SK-N-MC (cell line): ENCODE data around the gene DGKD.

Experiments used
- DNase-seq: peaks from one replicate; pipeline ENCODE4 v3.0.0-alpha.2; 2011; ENCODE audit warnings: low read depth, low spot score
- H3K27ac ChIP-seq: fragments of 200-600 bp; sonication (generic); 2 replicates; pipeline ENCODE4 v1.5.1; 2016; ENCODE audit warnings: mixed run types
- H3K36me3 ChIP-seq: fragments of 200-600 bp; sonication (generic); 2 replicates; pipeline ENCODE4 v1.6.1; 2017; ENCODE audit warnings: antibody characterized with exemption, low read length, mixed read lengths; ENCODE audit not compliant: insufficient read depth
- H3K4me3 ChIP-seq: fragments of 200-600 bp; sonication (generic); 2 replicates; pipeline ENCODE4 v1.5.1; 2016
- H3K9ac ChIP-seq: fragments of 200-600 bp; sonication (generic); 2 replicates; pipeline ENCODE4 v1.8.0; 2017; ENCODE audit warnings: mixed run types, mixed read lengths; ENCODE audit not compliant: insufficient read length
- H3K9me3 ChIP-seq: fragments of 200-600 bp; sonication (generic); 2 replicates; pipeline ENCODE4 v1.6.1; 2017; ENCODE audit warnings: low read depth, mild to moderate bottlenecking, antibody characterized with exemption, low read length, moderate library complexity, mixed read lengths
- EZH2 ChIP-seq: fragments of 200-600 bp; sonication (generic); IDR thresholded peaks from one replicate; pipeline ENCODE4 v1.6.1; 2017; ENCODE audit warnings: antibody characterized with exemption
- FOXP2 ChIP-seq: optimal IDR thresholded peaks from 2 replicates; pipeline ENCODE3; 2011; ENCODE audit warnings: mild to moderate bottlenecking, moderate library complexity; ENCODE audit not compliant: insufficient read depth; ENCODE audit errors: extremely low read length, control extremely low read depth
- POLR2AphosphoS5 ChIP-seq: IDR thresholded peaks from 2 replicates; pipeline ENCODE4 v1.6.1; 2012; ENCODE audit warnings: mild to moderate bottlenecking, low read depth, low read length, borderline replicate concordance

DGKD gene

DNA sequence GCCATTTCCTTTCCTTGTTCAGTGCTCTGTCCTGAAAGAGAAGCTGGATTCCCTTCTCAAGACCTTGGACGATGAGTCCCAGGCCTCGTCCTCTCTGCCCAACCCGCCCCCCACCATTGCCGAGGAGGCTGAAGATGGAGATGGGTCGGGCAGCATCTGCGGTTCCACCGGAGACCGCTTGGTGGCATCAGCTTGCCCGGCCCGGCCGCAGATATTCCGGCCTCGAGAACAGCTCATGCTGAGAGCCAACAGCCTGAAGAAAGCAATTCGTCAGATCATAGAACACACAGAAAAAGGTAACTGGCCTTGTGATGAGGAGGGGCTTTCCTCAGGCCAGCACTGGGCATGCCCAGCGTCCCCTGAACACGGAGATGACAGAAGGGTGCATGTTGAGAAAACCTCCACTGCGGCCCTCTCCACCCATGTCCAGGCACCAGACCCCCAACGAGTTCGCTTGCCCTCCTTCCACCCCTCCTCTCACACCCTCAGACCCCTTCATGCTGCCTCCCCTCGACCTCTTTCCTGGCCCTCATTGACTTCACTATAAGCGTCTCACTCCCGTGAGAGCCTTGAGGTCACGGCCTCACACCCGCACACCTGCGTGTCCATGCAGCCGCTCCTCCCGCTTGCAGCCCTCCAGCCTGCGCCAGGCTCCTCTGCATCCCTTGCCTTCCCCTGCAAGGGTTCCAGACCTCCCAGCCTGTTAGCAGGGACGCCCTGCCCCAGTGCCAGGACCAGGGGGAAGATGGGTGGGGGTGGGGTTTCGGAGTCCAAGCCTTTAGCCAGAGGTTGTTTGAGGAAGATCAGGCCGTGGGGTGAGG lies 95.0 kb downstream of the DGKD start:
- Histone ChIP-seq H3K9me3 (no peaks in the 10 kb centered on the region), H3K27ac (no peak overlapping the region), H3K9ac (no peak overlapping the region), H3K36me3 (peaks cover 93% of the 10 kb centered on the region), H3K4me3 (no peak overlapping the region)
- DNase-seq: no peak
- TF ChIP-seq FOXP2 (no peak), POLR2AphosphoS5 (no peak), EZH2 (no peak)

DNA sequence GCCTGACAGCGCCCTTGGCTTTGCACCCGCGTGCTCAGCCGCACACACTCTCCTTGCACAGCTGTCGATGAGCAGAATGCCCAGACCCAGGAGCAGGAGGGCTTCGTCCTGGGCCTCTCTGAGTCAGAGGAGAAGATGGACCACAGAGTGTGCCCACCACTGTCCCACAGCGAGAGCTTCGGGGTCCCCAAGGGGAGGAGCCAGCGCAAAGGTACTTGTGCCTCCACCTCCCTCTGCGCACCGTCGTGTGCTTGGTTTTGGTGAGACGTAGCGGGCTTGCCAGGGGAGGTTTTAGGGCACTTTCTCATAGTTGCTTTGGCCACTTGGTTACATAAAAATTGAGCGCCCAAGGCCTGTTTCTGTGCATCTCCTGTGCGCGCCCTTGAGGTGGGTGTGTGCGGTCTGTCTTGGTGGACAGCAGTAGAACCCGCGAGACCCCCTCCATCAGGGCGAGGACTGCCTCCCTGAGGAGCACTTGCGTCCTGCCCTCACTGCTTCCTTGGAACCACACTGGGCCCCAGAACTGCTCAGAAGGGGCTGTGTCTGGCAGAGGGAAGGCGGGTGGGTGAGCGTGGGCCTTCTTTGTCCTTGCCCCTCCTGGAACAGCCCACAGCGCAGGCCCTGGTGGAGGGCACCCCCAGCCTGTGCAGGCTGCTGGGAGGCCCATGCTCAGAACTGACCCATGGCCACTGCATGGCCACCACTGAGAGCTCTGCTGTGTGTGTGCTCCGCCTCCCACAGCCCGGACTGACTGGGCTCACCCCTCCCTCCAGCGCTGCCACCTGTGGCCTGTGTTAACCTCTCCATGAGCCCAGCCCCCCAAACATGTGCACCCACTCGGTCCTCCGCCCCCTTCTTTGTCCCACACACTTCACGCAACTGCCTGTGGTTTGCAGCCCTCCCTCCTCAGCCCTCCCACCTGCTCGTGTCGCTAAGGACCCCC lies 95.9 kb downstream of the DGKD start:
- Histone ChIP-seq H3K36me3 (peaks cover 95% of the 10 kb centered on the region), H3K4me3 (no peak overlapping the region)
- DNase-seq: no peak

DNA sequence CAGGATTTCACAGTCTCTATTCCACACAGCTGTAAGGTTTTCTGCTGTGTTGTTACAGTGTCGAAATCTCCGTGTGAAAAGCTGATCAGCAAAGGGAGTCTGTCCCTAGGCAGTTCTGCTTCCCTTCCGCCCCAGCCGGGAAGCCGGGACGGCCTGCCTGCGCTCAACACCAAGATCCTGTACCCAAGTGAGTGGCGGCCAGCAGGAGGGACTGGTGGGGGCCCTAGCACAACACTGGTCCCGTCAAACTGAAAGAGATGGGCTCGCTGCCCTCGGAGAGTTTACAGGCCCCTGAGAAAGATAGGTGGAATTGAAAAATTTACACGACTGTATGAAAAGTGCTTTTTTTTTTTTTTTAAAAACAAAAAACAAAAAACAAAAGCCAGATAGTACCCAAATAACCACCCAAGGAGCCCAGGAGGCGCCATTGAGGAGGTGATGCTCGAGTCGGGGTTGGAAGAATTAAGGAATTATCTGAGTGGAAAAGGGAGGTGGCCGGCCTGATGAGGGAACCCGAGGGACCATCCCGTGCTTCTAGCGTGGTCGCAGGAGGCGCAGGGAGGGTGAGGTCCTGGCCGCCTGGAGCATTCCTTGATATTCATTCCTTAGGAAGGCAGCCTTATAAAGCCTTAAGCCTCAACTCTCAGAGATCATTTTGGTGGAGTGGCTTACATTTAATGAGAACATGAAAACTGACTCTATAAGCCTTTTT lies 96.7 kb downstream of the DGKD start:
- Histone ChIP-seq H3K9me3 (no peaks in the 10 kb centered on the region), H3K27ac (no peak overlapping the region), H3K4me3 (no peak overlapping the region), H3K9ac (no peak overlapping the region), H3K36me3 (peaks cover 94% of the 10 kb centered on the region)
- no peak for DNase-seq
- no peak for TF ChIP-seq POLR2AphosphoS5
- TF ChIP-seq FOXP2: no peak
- no peak for TF ChIP-seq EZH2

More for the DNA sequence above, 95.9 kb downstream of the DGKD start:
- no peak for TF ChIP-seq EZH2
- no peak for TF ChIP-seq POLR2AphosphoS5
- TF ChIP-seq FOXP2: no peak
- no peak overlapping the region for H3K27ac ChIP-seq
- no peak overlapping the region for H3K9ac ChIP-seq
- no peaks in the 10 kb centered on the region for H3K9me3 ChIP-seq

DNA sequence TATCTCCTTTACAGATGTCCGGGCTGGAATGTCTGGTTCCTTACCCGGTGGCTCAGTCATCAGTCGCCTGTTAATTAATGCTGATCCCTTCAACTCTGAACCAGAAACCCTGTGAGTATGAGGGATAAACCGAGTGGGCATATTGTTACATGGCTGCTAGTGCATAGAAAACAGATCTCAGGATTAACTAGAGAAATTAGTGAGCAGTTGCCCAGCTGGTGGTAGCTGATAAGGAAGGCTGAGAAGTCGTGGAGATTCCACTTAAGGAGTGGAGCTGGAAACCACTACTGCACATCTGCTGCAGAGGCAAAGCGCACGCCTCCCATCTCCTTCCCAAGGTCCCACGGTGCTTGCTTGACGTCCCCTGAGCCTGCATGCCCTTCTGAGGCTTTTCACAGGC lies 97.7 kb downstream of the DGKD start:
- Histone ChIP-seq H3K9me3 (no peaks in the 10 kb centered on the region), H3K36me3 (peaks cover 95% of the 10 kb centered on the region), H3K9ac (no peak overlapping the region), H3K27ac (no peak overlapping the region), H3K4me3 (no peak overlapping the region)
- DNase-seq: no peak
- TF ChIP-seq EZH2 (no peak), FOXP2 (no peak), POLR2AphosphoS5 (no peak)

DNA sequence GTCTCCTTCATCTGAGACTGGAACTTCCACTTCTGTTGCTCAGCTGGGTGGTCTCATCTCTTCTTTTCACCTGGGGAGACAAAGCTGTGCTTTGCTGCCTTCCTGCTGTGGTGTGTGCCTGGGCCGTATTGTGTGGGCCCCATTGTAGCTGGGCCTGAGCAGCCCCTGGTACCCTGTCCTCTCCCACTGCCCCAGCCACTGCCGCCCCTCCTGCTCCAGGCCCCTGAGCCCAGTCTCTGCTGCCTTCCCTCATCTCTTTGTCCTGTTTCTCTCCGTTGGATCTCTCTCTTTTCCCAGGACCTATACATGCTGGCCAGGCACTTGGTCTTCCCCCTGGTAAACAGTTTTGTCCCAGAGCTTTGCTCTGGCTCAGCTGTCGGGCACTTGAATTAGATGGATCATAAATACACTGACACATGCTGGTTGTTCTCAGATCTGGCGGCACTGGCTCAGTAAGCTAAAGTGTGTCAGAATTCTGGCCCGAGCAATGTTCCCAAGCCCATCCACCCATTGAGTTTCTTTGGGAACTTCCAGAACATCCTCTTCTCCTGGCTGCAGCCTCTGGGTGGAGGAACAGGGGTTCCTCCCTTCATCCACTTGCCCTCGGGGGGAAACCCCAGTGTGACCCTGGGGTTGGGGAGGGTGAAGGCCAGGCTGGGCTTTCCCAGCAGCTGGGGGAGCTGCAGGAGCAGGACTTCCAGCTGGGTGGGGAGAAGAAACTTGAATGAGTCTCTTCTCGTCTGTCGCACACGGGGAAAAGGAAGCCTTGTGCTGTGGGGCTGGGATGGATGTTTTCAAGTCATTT lies 99.0 kb downstream of the DGKD start:
- Histone ChIP-seq H3K27ac (no peak overlapping the region), H3K9me3 (no peaks in the 10 kb centered on the region), H3K36me3 (peaks cover 98% of the 10 kb centered on the region), H3K9ac (no peak overlapping the region), H3K4me3 (no peak overlapping the region)
- no peak for DNase-seq
- TF ChIP-seq POLR2AphosphoS5 (no peak), FOXP2 (no peak), EZH2 (no peak)

DNA sequence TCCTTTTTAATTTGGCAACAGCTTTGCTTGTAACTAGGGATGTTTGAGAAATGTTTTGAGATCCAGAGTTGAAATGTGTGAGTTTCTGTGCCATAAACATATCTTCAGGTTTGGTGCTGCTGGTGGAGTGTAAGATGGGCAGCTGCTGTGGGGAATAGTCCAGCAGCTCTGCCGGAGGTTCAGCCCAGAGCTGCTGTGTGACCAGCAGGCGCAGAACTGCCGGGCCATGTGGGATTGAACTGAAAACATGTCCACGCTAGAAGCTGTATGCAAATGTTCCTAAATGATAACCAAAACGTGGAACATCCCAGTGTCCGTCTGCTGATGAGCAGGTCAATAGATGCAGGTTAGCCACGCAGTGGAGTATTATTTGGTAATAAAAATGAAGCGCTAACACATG lies 99.6 kb downstream of the DGKD start:
- H3K9ac ChIP-seq: no peak overlapping the region
- no peak overlapping the region for H3K4me3 ChIP-seq
- TF ChIP-seq EZH2 (no peak), POLR2AphosphoS5 (no peak), FOXP2 (no peak)
- peaks cover 95% of the 10 kb centered on the region for H3K36me3 ChIP-seq
- H3K27ac ChIP-seq: no peak overlapping the region
- DNase-seq: no peak
- H3K9me3 ChIP-seq: no peaks in the 10 kb centered on the region

DNA sequence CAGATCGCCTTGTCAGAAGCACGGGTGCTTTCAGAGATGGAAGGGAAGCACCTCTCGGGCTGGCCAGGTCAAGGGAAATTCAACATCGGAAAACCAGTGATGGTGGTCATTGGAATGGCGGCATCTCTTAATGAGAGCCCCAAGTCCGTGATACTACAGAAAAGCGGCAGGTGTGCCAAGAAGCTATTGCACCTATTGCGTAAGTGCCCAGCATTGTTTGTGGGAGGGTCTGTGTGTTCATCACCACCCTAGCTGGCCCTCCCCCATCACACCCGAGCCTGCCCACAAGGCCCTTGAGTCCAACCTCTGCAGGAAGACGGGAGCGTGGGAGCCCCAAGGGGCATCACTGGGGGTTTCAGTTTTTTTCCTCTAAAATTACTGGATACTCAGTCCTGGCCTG lies 100.7 kb downstream of the DGKD start:
- Histone ChIP-seq H3K27ac (no peak overlapping the region), H3K36me3 (peaks cover 95% of the 10 kb centered on the region), H3K9me3 (no peaks in the 10 kb centered on the region), H3K9ac (no peak overlapping the region), H3K4me3 (no peak overlapping the region)
- no peak for DNase-seq
- no peak for TF ChIP-seq EZH2
- TF ChIP-seq FOXP2: no peak
- TF ChIP-seq POLR2AphosphoS5: no peak

DNA sequence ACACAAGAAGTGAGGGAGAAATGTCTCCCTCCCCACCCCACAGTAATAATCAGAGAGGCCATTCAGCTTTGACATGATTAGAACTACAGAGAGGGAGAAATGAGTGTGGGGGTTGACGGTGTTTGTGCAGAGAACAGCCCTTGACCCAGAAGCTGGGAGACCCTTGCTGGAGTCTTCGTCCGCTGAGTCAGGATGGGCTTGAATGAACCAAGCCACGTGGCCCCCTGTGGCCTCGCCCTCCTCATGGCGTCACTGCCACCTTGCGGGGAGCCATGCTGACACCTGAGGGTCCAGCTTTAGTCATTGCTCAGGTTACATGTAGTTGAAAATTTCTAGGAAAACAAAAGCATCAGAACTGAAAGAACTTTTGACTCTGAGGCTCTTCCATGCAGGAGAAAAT lies 101.2 kb downstream of the DGKD start:
- TF ChIP-seq EZH2 (no peak), FOXP2 (no peak), POLR2AphosphoS5 (no peak)
- Histone ChIP-seq H3K9ac (no peak overlapping the region), H3K27ac (no peak overlapping the region), H3K36me3 (peaks cover 95% of the 10 kb centered on the region), H3K4me3 (no peak overlapping the region), H3K9me3 (no peaks in the 10 kb centered on the region)
- no peak for DNase-seq
